ENCODE results near the gene DYNLRB1. TPM values are rescaled to one million over a fixed set of nuclear protein-coding genes. Genes with fewer than 3 reads are reported as not detected.

The DYNLRB1 gene
- total and polyA plus RNA-seq, 2 of the 13 experiments (the other 11 are each of a cell fraction or from before 2014, with no cell fraction given): 140 to 244 TPM

GRCh38 chr20:34538671-34539123 is 22.5 kb downstream of the DYNLRB1 start (continued):
- TF ChIP-seq JUNB (CRISPR knock-in tag; IDR thresholded peaks at IDR 0.05; ENCODE audit: borderline replicate concordance) (no peak), SMARCE1 (IDR thresholded peaks at IDR 0.05; ENCODE audit: borderline replicate concordance) (no peak), SPEN (CRISPR knock-in tag; IDR thresholded peaks at IDR 0.05; ENCODE audit: low read depth) (peak; percentile 42; the same call in 1 of the 2 replicates), ZNF460 (CRISPR knock-in tag; IDR thresholded peaks at IDR 0.05; ENCODE audit: borderline replicate concordance) (no peak), ZNF883 (CRISPR knock-in tag; IDR thresholded peaks at IDR 0.05; ENCODE audit: not compliant biosample characterization) (peak; percentile 82), BORCS8-MEF2B (CRISPR knock-in tag; IDR thresholded peaks at IDR 0.05) (no peak; the same call in 1 of the 2 replicates), KAT7 (CRISPR knock-in tag; IDR thresholded peaks at IDR 0.05; ENCODE audit: borderline replicate concordance) (no peak), SAP130 (CRISPR knock-in tag; IDR thresholded peaks at IDR 0.05; ENCODE audit: low read depth) (peak; percentile 42; the same call in 1 of the 2 replicates), HMGA1 (CRISPR knock-in tag; conservative IDR thresholded peaks at IDR 0.05) (no peak), SNAPC4 (CRISPR knock-in tag; IDR thresholded peaks at IDR 0.05) (no peak), ZNF704 (CRISPR knock-in tag; IDR thresholded peaks at IDR 0.05; ENCODE audit: borderline replicate concordance) (no peak; the same call in 1 of the 2 replicates), ZBTB8A (CRISPR knock-in tag; IDR thresholded peaks at IDR 0.05; ENCODE audit: borderline replicate concordance, low read depth) (no peak), RFXAP (CRISPR knock-in tag; IDR thresholded peaks at IDR 0.05; ENCODE audit: borderline replicate concordance) (0 out of 2 replicates have a peak, but pooled peaks have one; percentile 22), ZNF160 (CRISPR knock-in tag; IDR thresholded peaks at IDR 0.05) (no peak), NFIB (CRISPR knock-in tag; IDR thresholded peaks at IDR 0.05; ENCODE audit: borderline replicate concordance) (no peak), RXRB (CRISPR knock-in tag; IDR thresholded peaks at IDR 0.05; ENCODE audit: borderline replicate concordance) (peak; percentile 85), IRX3 (CRISPR knock-in tag; IDR thresholded peaks at IDR 0.05; ENCODE audit: borderline replicate concordance, low read depth) (no peak), CEBPB (IDR thresholded peaks at IDR 0.05; ENCODE audit: borderline replicate concordance, low read depth, low read length) (peak; percentile 64; the same call in 1 of the 2 replicates), DPF2 (CRISPR knock-in tag; IDR thresholded peaks at IDR 0.05; ENCODE audit: borderline replicate concordance, low read depth) (no peak), ZNF484 (CRISPR knock-in tag; IDR thresholded peaks at IDR 0.05; ENCODE audit: borderline replicate concordance, low read depth) (no peak), ZNF816 (CRISPR knock-in tag; IDR thresholded peaks at IDR 0.05; ENCODE audit: borderline replicate concordance) (no peak), REPIN1 (CRISPR knock-in tag; IDR thresholded peaks at IDR 0.05; ENCODE audit: borderline replicate concordance, low read depth) (peak; percentile 58; the same call in 1 of the 2 replicates), ZBTB14 (CRISPR knock-in tag; IDR thresholded peaks at IDR 0.05) (no peak)

All from HepG2 (cell line).